GM19043 (cell line): ENCODE data around the gene SHANK2.

Experiments
- ATAC-seq: cut with Tn5 transposase; IDR thresholded peaks from one replicate; pipeline ENCODE4 v1.9.1; 2021; ENCODE audit warnings: low read depth; ENCODE audit not compliant: unreplicated experiment

SHANK2 gene

DNA sequence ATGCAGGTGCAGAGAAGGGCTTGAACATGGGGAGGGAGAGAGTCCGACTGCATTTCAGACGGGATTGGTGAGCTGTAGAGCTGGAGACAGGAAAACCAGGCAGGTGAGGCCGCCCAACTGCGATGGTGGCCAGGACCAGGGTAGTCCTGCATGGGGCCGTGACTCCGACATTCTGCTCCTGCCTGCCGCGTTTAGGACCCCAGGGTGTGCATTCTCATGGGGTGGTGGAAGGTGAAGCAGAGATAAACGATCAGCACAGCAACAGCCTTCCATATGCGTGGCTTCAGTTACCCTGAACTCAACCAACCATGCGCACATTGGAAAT is 29.3 kb downstream of the SHANK2 start:
- no peak for ATAC-seq

DNA sequence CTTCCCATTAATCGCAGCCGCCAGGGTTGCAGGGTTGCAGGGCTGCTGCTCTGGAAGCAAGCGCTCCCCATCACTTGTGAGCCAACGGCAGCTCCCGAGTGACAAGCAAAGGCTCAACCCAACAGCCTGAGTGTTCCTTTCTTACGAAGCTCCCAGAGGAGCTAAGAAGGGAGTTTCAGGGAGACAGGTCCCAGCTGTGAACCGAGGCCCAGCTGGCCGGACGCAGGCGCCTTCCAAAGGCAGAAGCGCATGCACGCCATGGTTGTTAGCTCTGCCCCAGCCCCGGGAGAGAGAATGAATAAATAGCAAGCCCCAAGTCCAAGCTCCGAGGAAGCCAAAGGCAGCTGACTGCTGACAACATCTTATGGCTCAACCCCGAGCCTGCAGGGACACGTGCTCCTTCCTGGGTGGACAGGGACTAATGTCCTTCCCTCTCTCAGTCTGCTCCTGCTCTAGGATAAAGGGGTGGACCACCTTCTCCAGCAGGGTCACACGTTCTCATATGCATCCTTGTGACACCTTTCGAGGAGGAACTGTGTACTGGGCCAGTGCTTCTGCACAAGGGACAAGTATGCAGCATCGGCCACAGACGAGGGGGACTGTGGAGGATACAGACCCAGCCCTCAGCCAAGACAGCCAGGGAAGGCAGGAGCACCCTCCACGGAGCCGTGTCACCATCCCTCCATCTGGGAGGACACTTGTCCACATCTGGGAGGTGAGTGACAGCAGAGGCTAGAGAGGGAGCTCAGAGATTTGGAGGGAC is 29.9 kb downstream of the SHANK2 start:
- no peak for ATAC-seq

DNA sequence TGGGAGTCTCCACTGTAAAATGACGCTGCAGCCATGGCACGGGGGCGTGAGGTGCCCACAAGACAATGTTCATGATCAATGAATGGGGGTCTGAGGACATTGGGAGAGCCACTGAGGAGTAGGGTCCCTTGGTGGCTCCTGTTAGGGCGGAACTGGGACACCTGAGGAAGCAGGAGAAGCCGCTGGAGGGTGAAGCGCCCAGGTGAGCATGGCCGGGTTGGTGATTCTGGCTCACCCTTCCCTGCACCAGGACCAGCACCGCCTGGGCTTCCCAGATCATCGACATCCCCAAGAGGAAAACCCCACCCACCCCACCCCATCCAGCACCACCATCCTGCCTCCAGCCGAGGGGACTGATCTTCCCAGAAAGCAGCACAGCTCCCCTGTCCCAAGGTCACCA is 30.6 kb downstream of the SHANK2 start:
- no peak for ATAC-seq

DNA sequence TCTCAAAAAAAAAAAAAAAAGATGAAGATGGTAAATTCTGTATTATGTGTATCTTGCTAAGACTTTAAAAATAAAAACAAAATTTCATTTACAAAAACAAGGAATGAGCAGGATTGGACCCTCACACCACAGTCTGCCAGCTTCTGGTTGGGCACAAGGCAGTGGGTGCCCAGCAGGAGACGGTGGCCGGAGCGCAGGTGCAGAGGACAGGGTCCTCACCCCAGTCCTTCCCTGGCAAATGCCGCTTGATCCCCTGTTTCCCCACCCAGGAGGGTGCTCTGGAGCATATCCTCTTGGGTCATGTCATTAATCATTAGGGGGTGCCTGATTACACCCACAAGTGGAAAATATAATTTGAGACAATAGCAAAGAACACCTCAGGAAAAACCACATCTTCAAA is 31.2 kb downstream of the SHANK2 start:
- no peak for ATAC-seq

DNA sequence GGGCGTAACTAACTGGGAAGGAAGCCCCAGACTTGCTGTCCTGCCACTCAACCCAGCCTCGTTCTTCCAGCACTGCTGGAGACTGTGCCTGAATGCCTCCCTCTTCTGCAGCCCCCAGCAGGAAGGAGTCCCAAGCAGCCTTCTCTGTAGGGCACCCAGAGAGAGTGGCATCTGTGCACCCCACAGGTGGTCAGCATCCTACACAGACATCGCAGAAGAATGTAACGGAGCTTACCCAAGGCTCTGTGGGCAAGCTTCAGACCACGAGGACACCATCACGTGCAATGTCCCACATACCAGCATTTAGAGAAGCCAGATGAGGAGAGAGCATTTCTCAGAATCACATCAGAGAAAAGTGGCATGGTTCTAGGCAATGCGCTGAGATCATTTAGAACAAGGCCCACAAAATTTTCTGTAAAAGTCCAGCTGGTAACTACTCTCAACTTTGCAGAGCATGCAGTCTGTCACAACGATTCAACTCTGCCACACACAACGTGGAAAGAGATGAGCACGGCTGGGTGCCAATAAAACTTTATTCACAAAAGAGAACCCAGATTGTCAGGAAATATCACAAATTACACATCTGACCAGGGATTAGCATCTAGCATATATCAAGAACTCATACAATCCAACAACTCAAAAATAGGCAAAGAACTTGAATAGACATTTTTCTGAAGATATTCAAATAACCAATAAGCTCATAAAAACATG is 33.4 kb downstream of the SHANK2 start:
- no peak for ATAC-seq

DNA sequence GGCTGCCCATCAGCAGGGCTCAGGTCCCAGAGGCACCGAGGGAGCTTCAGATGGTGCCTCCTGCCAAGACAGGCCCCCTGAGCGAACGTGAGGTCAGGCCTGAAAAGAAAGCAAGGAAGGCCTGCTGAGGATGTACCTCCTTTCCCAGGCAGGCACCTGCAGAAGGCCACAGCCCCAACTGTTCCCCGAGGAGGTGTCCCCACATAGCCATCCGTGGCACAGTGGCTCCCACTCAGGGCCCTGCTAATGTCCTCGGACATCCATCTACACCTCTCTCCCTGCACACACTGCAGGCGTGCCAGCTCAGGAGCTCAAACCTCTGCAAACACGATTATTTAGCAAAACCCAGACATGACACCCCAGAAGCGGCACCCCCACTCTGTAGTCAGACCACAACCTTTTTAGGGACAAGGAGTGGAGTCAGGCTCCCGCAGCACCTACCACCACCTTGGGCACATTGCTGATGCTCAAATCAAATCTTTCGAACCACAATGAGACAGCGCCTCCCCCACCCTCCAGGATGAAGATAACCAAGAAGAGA is 36.9 kb downstream of the SHANK2 start:
- no peak for ATAC-seq

DNA sequence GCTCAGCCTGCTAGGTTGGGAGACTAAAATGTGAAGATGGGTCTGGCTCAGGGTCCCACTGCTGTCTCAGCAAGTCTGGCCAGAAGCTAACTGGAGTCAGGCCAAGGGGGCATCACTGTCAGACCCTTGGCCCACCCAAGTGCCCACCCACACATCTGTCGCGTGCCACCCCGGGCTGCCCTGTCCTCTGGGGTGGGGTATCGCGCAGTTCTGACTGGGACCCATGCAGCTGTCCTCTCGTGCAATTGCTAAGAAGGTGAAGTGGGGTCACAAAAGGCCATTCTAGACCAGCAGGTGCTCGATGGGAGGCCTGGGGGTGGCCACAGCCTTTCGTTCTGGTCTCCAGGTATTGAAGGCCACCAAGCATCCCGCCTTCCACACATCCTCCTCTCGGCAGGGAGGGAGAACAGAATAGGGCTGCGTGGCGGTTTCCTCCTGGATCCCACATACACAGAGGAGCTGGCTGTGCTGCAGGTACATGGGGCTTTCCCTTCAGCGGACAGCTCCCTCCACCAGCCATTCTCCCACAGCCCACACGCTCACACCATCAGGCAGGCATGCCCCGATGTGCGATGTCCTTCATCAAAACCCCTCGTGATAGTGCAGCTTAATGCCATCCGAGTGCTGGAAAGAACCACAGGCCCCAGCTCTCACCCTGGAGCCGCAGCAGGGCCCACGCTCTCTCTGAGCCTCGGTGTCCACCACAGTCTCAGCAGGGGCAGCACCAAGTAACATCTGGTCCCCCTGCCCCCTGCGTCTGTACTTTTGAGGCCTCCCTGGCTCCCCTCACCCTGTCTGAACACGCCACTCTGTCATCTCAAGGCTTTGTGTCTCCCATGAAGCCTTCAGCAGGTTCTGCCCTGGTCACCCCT is 37.6 kb downstream of the SHANK2 start:
- ATAC-seq: no peak

DNA sequence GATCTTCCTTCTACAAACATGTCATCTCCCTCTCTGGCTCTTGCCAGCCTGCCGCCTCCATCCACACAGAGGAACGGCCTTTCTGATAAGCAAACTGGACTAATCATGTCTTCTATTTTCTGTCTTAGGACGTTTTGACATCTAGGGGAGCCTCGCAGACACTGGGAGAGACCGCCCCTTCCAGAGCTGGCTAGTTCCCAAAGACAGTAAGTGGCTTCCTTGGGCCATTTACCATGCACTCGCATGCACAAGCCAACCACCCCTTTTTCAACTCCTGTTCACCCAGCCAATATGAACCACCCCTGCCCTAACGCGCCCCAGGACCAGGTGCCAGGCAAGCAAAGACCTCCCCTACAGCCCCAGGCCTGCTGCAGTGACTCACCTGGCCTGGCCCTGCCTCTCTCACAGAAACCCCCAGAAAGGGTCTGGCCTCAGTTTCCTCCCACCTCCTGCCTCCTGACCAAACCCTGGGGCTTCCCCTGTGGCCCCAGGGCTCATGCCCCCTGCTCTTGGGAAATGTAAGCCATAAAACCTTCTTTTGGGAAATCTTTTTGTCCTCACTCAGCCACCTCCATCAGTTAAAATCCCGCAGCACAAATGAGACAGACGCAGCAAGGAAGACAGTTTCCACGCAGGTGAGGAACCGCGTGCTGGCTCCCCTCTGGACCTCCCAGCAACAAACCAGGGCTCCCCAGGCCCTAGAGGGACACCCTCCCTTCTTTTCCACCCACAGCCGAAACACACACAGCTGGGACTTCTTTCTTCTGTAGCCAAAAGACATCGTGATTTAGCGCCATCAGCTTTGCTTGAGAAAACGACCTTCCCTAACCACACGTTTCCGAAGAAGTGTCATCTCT is 38.5 kb downstream of the SHANK2 start:
- no peak for ATAC-seq

DNA sequence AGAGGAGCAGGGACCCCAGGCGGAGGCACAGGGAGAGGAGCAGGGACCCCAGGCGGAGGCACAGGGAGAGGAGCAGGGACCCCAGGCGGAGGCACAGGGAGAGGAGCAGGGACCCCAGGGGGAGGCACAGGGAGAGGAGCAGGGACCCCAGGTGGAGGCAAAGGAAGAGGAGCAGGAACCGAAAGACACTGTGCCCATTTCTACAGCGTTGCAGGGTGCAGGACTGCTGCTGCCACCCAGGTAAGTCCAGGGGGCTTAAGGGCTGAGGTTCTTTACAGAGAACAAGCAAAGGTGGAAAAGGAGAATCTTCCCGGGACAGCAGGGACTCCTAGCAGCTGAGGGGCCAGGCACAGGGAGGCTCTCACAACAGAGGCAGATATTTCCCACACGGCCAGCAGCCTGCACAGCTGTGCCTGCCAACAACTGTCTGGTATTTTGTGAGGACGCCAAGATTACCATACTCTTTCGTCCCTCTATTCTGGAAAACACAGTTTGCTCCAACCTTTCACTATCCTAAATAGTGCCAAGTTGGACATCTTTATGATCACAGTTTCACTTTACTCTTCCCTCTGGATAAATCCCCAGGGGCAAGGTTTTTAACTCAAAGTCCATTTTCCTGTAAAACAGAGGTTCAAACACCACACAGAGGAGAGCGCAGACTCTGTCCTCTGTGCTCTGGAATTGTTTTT is 39.4 kb downstream of the SHANK2 start:
- ATAC-seq: no peak

DNA sequence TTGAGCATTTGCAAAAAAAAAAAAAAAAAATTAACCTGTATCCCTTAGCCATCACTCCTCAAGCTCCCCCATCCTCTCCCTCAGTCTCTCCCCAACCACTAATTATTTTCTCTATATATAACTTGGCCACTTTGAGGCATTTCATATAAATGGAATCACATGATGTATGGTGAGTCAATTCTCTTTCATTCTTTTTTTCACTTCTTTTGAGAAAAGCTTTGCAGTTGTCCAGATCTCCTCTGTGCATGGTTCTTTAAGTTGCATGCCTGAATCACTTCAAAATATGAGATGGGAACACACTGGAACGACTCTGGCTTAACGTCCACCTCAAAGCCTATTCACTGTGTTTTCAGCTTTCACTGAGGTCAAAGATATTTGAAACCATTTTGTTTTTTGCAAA is 40.7 kb downstream of the SHANK2 start:
- no peak for ATAC-seq

DNA sequence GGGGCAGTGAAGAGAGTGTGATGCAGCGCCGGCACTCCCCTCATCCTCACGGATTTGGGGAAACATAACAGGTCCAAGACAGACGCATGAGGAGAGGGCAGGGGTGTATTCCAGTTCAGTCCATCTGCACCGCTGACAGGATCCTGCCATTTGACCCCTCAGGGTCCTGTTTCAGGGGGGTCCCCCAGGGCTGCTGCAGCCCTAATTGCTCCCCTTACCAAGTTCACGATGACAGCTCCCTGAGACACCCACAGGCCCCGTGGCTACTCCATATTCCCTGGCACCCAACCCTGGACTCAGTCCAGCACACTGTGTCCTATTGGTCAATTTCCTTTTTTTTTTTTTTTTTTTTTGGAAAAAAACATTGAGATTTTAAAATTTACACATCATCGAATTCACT is 41.5 kb downstream of the SHANK2 start:
- no peak for ATAC-seq

DNA sequence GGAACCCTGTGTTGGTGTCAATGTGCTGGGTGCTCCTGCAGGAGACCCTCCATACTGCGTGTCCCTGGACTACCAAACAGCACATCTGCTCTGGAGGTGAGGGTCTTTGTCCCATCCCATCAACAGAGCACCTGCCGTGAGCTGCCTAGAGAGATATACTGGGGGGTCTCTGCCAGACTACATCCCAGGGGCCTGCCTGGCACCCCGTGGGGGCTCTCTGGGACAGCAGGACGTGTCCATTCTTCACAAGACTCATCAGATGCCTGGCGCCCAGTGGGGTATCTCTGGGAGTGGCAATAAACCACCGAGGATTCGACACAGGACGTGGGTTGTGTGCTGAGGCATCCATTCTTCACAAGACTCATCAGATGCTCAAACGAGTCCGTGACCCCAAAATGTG is 42.7 kb downstream of the SHANK2 start:
- ATAC-seq: no peak

DNA sequence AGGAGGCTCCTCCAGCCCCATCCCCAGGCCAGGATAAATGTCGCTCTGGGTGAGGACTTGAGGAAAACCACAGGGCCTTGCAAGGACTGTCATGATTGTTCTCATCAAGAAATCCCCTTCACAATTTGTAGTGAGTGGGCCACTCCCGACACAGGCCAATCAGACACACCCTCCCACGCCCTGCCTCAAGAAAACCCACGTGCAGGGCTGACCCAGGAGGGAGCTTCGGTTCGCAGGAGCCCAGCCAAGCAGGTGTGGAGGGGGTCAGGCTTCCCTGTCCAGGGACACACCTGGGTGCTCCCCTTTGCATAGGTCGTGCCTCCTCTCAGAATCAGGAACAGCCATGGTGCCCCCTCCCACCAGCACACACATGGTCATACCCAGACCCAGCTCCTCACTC is 43.2 kb downstream of the SHANK2 start:
- ATAC-seq: no peak

DNA sequence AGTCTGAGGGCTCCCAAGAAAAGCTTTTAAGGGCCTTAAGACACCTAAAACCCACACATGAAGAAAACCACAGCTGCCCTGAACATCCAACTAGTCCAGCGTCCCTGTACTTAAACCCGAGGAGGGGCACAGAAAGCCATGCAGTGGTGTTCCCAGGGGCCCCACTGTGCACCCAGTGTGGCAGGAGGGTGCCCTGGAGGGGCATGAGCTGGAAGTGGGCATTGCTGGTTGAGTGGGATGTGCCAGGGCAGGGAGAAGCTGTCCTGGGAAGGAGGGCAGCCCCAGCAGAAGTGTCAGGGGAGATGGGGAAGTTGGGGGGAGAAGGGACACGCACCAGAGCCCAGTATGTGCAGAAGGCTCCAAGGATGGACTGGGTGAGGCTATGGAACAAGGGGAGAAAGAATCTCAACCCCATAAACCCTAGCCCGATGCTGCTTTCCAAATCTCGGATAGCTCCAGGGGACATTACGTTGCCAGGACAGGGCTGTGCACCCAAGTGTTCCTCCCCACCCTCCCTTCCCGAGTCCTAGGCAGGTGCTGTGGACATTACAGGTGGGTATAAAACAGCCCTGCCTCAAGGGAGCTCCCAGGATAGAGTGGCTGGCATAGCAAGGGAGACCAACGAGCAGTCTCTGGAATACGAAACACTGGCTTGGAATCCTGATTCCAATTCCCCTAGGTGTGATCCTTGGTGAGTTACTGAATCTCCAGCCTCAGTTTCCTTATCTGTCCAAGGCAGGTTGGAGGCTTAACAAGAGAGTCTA is 44.2 kb downstream of the SHANK2 start:
- no peak for ATAC-seq

DNA sequence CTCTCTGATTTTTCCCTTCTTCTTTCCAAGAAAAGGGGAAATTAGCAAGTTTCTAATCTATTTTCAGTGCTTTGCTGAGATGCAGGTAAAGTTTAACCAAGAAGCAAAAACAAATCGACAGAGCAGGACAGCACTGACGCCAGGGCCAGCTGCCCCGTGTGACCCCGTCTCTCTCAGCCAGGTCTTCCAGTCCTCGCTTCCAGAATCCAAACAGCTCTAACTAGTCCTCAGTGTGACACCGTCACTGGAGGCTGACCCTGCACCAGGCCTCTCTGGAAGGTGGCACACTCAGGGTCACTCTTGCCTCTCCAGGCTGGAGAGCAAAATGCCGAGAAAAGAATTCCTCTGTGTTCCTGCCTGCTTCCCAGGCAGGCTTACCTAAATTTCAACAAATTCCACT is 44.8 kb downstream of the SHANK2 start:
- no peak for ATAC-seq

DNA sequence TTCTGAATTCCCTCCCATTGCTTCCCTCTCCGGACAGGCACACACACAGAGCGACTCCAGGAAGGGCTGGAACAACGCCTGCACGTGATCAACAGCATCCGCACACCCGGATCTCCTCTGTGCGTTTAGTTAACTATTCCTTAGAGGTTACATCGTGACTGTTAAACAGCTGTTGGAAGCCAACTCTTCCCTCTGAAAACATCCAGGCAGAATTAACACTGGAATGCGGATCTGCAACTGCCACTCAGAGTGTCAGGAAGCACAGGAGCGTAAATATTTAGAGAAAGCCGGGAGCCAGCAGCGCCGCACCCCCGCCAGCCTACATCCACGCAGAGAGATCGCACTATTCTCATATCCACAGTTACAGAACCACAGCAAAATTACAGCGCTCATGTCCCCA is 46.2 kb downstream of the SHANK2 start:
- no peak for ATAC-seq

DNA sequence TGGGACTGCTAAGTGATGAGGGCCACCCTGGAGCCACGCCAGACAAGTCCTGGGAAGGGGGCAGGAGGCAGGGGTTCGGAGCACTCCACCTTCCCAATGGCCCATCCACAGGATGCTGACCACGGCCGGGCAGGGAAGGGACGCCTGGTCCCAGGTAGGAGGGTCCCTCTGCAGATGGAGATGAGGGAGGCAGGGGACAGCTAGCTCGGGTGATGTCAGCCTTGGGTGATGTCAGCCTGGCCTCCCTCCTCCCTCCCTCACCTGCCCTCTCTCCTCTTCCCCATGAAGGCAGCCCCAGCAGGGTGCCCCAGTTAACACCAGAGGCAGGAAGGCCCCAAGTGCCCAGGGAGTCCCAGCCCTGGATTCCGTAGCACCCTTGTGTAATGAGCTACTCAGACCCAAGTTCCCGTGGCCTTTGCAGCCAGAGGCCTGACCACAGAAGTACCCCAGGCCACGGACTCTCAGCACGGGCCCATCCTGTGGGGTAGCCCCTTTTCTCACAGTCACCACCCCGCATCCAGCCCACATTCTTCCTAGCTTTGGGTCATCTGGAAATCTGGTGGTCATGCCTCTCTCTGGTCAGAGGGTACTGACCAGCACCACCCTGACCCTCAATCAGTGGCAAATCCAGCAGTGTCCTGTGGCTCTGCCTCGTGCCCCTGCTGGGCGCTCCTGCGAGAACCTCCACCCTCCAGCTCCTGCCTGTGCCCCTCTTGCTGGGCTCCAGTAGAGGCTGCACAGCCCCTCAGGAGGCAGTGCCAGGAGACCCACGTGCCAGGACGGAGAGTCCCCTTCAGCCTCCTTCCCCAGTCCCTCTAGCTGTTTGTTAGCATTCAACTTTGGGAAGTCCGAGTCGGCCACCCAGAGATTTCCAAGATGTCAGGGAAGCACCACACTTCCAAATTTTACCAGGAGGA is 47.4 kb downstream of the SHANK2 start:
- no peak for ATAC-seq

DNA sequence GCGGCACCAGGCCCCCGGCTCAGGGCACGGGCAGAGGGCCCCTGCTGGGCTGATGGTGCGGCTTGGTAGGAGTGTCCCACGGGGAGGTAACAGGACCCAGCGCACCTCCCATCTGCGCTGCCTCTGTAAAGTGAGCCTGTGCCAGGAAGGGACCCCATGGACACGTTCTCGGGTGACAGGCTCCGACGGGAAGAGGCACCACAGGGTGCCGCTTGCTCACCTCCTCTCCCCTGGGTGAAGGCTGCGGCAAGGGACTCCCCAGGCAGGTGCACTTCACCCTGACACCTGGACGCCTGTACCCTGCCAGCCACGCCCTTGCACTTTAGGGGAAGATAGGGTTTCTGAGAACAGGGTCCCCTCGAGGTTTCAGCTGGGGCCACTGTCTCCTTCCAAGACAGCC is 48.1 kb downstream of the SHANK2 start:
- no peak for ATAC-seq
